OCI-LY3 (cell line): Measurements from ENCODE around the gene ANKRD28.

Source experiments
- CTCF ChIP-seq: fragments of 200-600, 300-600 bp; sonication (generic); IDR thresholded peaks from 2 replicates; pipeline ENCODE4 v1.5.1; 2014; ENCODE audit warnings: antibody characterized with exemption, low read length, low read depth
- EZH2phosphoT487 ChIP-seq: fragments of 200-600 bp; shearing (Covaris generic); IDR thresholded peaks from 2 replicates; pipeline ENCODE4 v1.6.1; 2018; ENCODE audit warnings: antibody characterized with exemption, mixed run types, low read depth

- TF ChIP-seq CTCF (no peak), EZH2phosphoT487 (no peak)
Measured at GRCh38 chr3:15844889-15845288, 47.1 kb upstream of the ANKRD28 start.
